GM18951 (cell line): Measurements from ENCODE around the gene ZFYVE9.
A peak's percentile ranks its signal among the peaks of the same experiment; 100 is the strongest.
"Not testable (repeated sequence)": the region's sequence is repeated elsewhere in the genome, so short reads cannot be mapped to it uniquely, and the experiment has no call there.

ENCODE experiments used
- POLR2A ChIP-seq: IDR thresholded peaks from 4 replicates; pipeline ENCODE4 v1.6.1; 2011; ENCODE audit warnings: mild to moderate bottlenecking; ENCODE audit not compliant: insufficient read length, insufficient read depth; ENCODE audit errors: extremely low read depth
- in situ Hi-C: fragments of 300-500 bp; cut with MboI; formaldehyde crosslinking; loops from one replicate; pipeline ENCODE4 v1.12.0; 2022; ENCODE audit warnings: low sequenced_read_pairs, mixed read lengths, inconsistent platforms; ENCODE audit not compliant: unreplicated experiment

Gene ZFYVE9, protein sequence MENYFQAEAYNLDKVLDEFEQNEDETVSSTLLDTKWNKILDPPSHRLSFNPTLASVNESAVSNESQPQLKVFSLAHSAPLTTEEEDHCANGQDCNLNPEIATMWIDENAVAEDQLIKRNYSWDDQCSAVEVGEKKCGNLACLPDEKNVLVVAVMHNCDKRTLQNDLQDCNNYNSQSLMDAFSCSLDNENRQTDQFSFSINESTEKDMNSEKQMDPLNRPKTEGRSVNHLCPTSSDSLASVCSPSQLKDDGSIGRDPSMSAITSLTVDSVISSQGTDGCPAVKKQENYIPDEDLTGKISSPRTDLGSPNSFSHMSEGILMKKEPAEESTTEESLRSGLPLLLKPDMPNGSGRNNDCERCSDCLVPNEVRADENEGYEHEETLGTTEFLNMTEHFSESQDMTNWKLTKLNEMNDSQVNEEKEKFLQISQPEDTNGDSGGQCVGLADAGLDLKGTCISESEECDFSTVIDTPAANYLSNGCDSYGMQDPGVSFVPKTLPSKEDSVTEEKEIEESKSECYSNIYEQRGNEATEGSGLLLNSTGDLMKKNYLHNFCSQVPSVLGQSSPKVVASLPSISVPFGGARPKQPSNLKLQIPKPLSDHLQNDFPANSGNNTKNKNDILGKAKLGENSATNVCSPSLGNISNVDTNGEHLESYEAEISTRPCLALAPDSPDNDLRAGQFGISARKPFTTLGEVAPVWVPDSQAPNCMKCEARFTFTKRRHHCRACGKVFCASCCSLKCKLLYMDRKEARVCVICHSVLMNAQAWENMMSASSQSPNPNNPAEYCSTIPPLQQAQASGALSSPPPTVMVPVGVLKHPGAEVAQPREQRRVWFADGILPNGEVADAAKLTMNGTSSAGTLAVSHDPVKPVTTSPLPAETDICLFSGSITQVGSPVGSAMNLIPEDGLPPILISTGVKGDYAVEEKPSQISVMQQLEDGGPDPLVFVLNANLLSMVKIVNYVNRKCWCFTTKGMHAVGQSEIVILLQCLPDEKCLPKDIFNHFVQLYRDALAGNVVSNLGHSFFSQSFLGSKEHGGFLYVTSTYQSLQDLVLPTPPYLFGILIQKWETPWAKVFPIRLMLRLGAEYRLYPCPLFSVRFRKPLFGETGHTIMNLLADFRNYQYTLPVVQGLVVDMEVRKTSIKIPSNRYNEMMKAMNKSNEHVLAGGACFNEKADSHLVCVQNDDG (N-terminal part only)

DNA sequence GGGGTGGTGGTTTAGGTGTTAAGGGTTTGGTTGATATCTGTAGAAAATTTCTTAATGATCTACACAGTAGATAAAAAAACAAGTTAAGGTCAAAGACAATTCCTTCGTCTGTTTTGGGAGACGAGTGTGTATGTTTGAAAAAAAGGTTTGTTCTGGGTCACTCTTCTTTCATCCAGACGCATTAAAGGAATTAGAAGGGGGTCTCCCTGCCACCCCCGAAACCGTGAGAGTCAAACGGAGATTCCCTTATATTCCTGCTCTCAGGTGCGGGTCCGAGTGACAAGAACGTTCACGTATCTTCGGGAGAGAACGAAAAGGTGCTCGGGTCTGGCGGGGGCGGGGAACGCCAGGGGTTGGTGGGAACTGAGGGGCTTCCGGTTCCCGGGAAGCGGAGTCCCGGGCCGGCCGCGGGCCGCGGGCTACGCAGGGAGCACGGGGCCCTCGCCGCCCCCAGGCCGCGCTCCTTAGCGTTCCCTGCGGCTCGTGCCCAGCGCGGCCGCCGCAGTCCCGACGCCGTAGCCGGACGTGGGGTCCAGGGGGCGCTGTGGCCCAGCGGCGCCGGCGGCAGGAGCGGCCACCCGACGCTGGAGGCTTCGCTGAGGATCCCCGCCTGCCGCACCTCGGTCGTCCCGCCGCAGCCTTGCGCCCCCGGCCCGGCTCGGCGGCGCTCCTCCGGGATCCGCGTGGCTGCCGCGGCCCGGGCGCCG, at the start of gene ZFYVE9:
TSS of gene ZFYVE9 (plus strand) at position 577 of the 707 bp plus-strand sequence. CDS start 91,118 bp downstream, outside the sequence.
- in situ Hi-C loops = no loop called here

DNA sequence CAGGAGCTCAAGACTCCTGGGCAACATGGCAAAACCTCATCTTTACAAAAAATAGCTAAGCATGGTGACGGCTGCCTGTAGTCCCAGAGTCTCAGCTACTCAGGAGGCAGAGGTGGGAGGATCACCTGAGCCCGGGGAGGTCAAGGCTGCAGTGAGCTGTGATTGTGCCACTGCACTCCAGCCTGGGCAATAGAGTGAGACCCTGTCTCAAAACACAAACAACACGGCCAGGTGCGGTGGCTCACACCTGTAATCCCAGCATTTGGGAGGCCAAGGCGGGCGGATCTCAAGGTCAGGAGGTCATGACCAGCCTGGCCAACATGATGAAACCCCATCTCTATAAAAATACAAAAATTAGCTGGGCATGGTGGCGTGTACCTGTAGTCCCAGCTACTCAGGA, 47.6 kb upstream of the ZFYVE9 start:
- in situ Hi-C loops = not testable (repeated sequence)

More for the DNA sequence above, at the start of gene ZFYVE9:
- peak; percentile 11 for TF ChIP-seq POLR2A

DNA sequence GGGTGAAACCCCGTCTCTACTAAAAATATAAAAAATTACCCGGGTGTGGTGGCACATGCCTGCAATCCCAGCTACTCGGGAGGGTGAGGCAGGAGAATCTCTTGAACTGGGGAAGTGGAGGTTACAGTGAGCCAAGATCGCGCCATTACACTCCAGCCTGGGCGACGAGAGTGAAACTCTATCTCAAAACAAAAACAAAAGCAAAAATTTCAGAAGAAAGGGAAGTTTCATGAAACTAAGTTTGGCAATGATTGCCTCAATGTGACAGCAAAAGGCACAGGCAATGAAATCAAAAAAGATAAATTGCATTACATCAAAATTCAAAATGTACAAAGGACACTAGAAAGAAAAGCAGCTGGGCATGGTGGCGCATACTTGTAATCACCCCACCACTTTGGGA, 45.7 kb upstream of the ZFYVE9 start:
- no peak for TF ChIP-seq POLR2A
- in situ Hi-C loops = no loop called here

DNA sequence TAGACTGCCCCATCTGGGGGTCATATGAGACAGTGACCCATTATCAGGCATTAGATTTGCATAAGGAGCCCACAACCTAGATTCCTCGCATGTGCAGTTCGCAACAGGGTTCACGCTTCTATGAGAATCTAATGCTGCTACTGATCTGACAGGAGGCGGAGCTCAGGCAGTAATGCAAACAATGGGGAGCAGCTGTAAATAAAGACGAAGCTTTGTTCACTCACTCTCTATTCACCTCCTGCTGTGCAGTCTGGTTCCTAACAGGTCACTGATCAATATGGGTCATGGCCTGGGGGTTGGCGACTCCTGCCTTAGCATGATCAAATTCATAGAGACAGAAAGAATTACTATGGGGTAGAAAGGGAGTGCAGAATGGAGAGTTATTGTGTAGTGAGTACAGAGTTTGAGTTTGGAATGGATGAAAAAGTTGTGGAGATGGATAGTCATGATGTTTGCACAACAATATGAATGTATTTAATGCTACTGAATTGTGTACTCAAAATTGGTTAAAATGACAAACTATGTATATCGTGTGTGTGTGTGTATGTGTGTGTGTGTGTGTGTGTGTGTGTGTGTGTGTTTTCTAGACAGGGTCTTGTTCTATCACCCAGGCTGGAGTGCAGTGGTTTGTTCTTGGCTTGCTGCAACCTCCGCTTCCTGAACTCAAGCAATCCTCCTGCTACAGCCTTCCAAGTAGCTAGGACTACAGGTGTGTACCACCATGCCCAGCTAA, 43.6 kb upstream of the ZFYVE9 start:
- in situ Hi-C loops = no loop called here
- no peak for TF ChIP-seq POLR2A

DNA sequence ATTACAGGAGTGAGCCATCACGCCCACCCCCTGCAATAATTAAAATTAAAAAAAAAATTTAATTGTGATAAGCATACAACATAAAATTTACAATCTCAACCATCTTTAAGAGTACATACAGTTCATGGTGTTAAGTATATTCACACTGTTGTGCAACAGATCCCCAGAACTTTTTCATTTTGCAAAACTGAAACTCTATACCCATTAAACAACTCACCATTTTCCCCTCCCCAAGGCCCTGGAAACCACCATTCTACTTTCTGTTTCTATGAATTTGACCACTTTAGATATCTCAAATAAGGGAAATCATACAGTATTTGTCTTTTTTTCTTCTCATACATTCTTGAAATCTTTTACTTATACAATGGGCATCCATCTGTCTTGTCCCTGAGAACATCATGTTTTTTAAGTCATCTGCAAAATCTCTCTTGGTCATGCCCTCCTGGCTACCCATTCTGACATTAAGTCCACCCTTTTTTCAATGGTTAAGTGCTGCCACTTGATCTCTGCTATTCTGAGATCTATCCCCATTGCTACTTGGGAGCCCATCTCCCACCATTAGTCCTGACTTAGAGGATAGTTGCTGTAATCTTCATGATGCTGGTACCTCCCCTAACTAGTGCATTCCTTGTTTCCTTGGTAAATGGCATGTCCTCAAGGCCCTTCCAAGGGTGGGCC, 39.4 kb upstream of the ZFYVE9 start:
- TF ChIP-seq POLR2A = no peak
- in situ Hi-C loops = no loop called here

DNA sequence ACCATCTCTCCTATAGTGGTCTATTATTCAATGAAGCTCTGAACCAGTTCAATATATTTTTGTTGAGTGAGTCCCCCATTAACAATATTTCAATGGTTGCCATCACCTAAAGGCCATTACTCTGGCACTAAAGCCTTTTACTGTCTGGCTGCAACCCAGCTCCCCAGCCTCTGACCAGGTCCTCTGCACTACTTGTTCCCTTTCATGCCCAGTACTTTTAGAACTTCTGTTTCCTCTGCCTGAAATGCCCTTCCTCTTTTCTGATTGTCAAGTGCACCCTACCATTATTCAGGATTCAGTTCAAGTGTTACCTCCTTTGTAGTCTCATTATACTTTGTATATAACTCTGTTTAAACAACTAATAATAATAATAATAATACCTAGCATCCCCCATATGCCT, 30.4 kb upstream of the ZFYVE9 start:
- in situ Hi-C loops = no loop called here
- no peak for TF ChIP-seq POLR2A

DNA sequence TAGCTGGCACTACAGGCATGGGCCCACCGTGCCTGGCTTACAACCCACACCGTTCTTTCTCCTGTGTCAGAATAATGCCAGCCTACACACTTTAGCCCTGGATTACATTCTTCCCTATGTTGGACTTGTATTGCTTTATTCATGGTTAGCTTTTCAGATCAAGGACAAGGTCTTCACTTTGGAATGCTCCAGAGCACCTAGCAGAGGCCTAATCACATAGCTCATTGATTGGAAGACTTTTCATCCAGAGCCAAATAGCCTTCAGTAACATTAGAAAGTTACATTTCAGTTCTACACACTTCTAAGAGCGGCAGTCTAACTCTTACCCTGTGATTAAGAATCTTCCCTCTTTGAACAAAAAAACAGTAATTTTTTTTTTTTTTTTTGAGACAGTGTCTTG, 29.4 kb upstream of the ZFYVE9 start:
- in situ Hi-C loops = no loop called here
- no peak for TF ChIP-seq POLR2A

DNA sequence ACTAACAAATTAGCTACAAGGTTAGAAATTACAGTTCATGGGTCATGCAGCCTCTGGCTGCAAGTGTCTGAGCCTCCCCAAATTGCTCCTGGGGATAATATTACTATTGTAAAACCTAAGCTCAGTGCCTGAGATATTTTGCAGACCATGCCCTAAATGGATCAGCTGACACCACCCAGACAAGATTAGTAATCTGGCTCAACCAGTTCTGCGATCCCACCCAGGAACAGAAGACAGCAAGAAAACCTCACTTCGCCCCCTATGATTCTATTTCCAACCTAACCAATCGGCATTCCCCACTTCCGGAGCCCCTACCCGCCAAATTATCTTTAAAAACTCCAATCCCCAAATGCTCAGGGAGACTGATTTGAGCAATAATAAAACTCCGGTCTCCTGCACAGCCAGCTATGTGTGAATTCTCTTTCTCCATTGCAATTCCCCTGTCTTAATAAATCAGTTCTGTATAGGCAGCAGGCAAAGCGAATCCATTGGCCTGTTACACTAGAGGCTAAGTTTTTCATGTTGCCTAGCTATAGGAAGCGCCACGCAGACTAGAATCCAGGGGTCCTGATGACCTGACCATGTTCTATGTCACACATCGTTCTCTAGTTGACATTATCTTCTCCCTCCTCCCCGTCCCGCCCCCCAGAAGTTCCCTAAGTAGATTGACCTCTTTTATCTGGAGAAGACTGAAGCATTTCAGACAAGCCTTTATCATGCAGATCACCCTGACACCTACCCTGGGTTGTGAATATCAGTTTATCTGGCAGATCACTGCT, 22.4 kb upstream of the ZFYVE9 start:
- in situ Hi-C loops = loop anchor here (10.0 kb wide), 1 partner anchor 185 kb away; no protein-coding TSS in a partner anchor
- TF ChIP-seq POLR2A = no peak

DNA sequence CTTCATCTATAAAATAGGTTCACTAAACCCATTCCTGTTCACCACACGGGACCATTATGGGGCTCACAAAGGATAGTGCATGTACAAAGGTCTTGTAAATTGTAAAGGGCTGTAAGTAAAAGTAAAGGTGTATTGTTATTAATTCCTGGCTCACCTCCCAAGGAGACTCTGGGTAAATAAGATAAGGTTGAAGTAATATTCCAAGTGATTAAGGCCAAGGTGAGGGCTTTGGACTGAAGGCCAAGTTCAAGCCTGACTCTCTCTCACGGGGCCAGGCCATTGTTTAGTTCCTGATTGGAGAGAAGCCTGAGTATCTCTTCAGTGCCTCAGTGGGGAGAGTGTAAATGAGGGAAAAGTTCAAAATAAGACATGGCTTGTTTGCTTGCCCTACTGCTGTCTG, 19.5 kb upstream of the ZFYVE9 start:
- in situ Hi-C loops = loop anchor here (10.0 kb wide), 1 partner anchor 182 kb away; no protein-coding TSS in a partner anchor
- TF ChIP-seq POLR2A = no peak

DNA sequence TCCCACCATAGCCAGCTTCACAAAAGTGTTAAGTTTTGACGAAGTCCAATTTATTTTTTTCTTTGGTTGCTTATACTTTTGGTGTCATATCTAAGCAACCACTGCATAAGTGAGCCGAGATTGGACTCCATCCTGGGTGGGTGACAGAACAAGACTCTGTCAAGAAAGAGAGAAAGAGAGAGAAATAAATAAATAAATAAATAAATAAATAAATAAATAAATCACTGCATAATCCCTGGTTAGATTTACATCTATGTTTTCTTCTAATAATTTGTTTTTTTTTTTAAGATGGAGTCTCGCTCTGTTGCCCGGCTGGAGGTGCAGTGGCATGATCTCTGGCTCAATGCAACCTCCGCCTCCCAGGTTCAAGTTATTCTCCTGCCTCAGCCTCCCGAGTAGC, 18.3 kb upstream of the ZFYVE9 start:
- TF ChIP-seq POLR2A = no peak
- in situ Hi-C loops = loop anchor here (10.0 kb wide), 1 partner anchor 181 kb away; no protein-coding TSS in a partner anchor

DNA sequence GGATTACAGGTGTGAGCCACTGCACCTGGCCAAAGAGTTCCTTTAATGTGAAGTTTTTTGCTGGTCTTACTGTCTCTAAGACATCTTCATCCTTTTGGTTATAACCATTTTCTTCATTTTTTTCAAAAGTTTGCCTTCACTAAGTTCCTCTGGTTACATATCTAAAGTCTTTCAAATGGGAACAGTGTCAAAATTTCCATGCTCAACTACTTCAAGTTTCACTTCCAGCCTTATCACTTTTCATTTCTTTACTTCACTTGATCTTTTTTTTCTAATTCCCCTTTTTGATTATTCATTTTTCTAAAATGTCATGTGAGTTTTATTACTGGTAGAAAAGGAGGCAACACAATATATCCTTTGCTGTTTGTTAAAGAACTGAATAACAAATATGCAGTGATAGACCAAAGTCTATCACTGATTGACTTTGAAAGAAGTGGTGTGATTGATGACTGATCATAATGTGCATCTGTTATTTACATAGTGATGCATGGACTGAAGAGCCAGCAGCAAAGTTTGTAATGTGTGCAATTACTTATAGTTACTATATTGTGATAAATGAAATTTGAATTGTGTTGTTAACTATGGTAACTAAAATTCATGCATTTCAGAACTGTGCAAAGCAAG, 16.0 kb upstream of the ZFYVE9 start:
- no peak for TF ChIP-seq POLR2A
- in situ Hi-C loops = loop anchor here (10.0 kb wide), 1 partner anchor 179 kb away; no protein-coding TSS in a partner anchor
